ENCODE measurements around the gene KIAA0040.

KIAA0040 gene

DNA sequence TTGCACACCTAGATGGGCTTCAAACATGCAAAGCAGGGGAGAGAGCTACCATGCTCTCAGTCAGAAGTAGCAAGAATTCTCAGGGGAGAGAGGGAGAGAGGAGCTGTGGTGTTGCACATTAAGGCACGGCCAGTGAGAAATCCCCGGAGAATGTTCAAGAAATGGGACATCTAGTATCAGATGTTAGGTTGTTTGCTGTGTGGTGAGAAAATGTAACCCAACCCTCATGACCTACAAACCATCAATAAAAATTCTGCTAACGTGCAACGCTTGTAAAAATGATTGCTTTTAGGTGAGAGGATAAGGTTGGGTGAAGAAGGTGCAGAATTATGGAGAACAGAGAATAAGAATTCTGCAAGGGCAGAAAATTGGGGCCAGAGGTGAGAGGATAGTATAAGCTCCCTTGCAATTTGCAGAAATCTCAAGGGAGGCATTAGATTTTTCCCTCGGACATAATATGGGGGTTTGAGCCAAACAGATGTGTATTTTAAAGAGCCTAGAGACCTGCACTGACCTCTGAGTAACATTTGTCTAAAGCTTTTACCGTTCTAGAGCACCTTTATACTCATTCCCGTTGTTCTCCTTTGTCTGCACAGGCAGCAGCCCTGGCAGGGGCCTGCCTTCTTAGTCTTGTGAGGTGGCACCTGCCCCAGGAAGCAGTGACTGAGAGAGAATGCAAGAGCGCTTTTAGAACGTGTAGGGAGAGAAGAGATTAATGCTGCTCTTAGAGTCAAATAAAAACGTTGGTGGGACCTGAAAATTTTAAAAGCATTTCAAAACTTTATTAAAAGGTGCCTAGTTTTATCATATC, 25.4 kb upstream of the KIAA0040 start:
- Histone ChIP-seq H3K27ac (ENCODE audit: low read length) (no peak overlapping the region), H3K4me1 (ENCODE audit: control insufficient read depth, insufficient read depth, low read length) (no peaks in the 10 kb centered on the region)

GRCh38 chr1:175216444-175216843, 23.9 kb upstream of the KIAA0040 start:
- H3K4me3 ChIP-seq (ENCODE audit: low read length in 2 of 2), result no peak overlapping the region

More for the DNA sequence above, 25.4 kb upstream of the KIAA0040 start:
- Histone ChIP-seq H3K27me3 (ENCODE audit: control insufficient read depth in 1 of 2, insufficient read depth in 2 of 2, low read length in 2 of 2) (no peaks in the 10 kb centered on the region), H3K4me3 (ENCODE audit: low read length in 2 of 2) (no peak overlapping the region), H3K36me3 (ENCODE audit: control insufficient read depth in 2 of 2, insufficient read depth in 2 of 2, low read length in 2 of 2) (no peaks in the 10 kb centered on the region), H3K9me3 (ENCODE audit: control insufficient read depth in 2 of 2, low read length in 2 of 2) (no peaks in the 10 kb centered on the region), H3K9ac (ENCODE audit: low read length in 2 of 2) (no peak overlapping the region)

DNA sequence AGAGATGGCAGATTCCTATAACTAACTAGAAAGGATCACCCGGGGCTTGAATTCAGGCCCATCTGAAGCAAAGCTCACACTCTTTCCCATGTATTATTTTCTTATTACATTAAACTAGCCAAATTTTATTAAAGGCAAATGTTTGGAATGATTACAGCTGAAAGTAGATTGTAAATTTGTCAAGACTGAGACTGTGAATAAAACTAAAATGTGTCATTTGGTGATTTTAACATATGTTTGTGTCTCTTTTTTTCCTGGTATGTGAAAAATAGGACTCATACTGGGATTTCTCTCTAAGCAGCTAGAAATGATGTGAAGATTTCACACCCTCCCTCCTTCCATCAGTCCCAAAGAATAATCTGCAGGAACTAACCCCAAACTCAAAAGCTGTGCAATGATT, 19.1 kb upstream of the KIAA0040 start:
- H3K4me1 ChIP-seq (ENCODE audit: control insufficient read depth, insufficient read depth, low read length), result no peaks in the 10 kb centered on the region
- no peaks in the 10 kb centered on the region for H3K27me3 ChIP-seq (ENCODE audit: control insufficient read depth in 1 of 2, insufficient read depth in 2 of 2, low read length in 2 of 2)
- no peak overlapping the region for H3K27ac ChIP-seq (ENCODE audit: low read length)
- no peak overlapping the region for H3K9ac ChIP-seq (ENCODE audit: low read length in 2 of 2)
- no peaks in the 10 kb centered on the region for H3K36me3 ChIP-seq (ENCODE audit: control insufficient read depth in 2 of 2, insufficient read depth in 2 of 2, low read length in 2 of 2)
- H3K9me3 ChIP-seq (ENCODE audit: control insufficient read depth in 2 of 2, low read length in 2 of 2), result no peaks in the 10 kb centered on the region
- H3K4me3 ChIP-seq (ENCODE audit: low read length in 2 of 2), result no peak overlapping the region

More at GRCh38 chr1:175216444-175216843, 23.9 kb upstream of the KIAA0040 start:
- Histone ChIP-seq H3K9me3 (ENCODE audit: control insufficient read depth in 2 of 2, low read length in 2 of 2) (no peaks in the 10 kb centered on the region), H3K9ac (ENCODE audit: low read length in 2 of 2) (no peak overlapping the region), H3K27me3 (ENCODE audit: control insufficient read depth in 1 of 2, insufficient read depth in 2 of 2, low read length in 2 of 2) (no peaks in the 10 kb centered on the region), H3K4me1 (ENCODE audit: control insufficient read depth, insufficient read depth, low read length) (no peaks in the 10 kb centered on the region), H3K36me3 (ENCODE audit: control insufficient read depth in 2 of 2, insufficient read depth in 2 of 2, low read length in 2 of 2) (no peaks in the 10 kb centered on the region), H3K27ac (ENCODE audit: low read length) (no peak overlapping the region)

- H3K4me3 ChIP-seq (ENCODE audit: low read length in 2 of 2), result no peak overlapping the region
- H3K4me1 ChIP-seq (ENCODE audit: control insufficient read depth, insufficient read depth, low read length), result no peaks in the 10 kb centered on the region
- H3K27me3 ChIP-seq (ENCODE audit: control insufficient read depth in 1 of 2, insufficient read depth in 2 of 2, low read length in 2 of 2), result no peaks in the 10 kb centered on the region
- H3K9ac ChIP-seq (ENCODE audit: low read length in 2 of 2), result no peak overlapping the region
- H3K9me3 ChIP-seq (ENCODE audit: control insufficient read depth in 2 of 2, low read length in 2 of 2), result no peaks in the 10 kb centered on the region
- H3K27ac ChIP-seq (ENCODE audit: low read length), result no peak overlapping the region
- H3K36me3 ChIP-seq (ENCODE audit: control insufficient read depth in 2 of 2, insufficient read depth in 2 of 2, low read length in 2 of 2), result no peaks in the 10 kb centered on the region
Observed at GRCh38 chr1:175210744-175211143, 18.2 kb upstream of the KIAA0040 start.

GRCh38 chr1:175209493-175209921, 16.9 kb upstream of the KIAA0040 start:
- H3K9ac ChIP-seq (ENCODE audit: low read length in 2 of 2), result no peak overlapping the region
- no peaks in the 10 kb centered on the region for H3K27me3 ChIP-seq (ENCODE audit: control insufficient read depth in 1 of 2, insufficient read depth in 2 of 2, low read length in 2 of 2)
- H3K27ac ChIP-seq (ENCODE audit: low read length), result no peak overlapping the region
- H3K4me1 ChIP-seq (ENCODE audit: control insufficient read depth, insufficient read depth, low read length), result no peaks in the 10 kb centered on the region
- no peak overlapping the region for H3K4me3 ChIP-seq (ENCODE audit: low read length in 2 of 2)
- H3K9me3 ChIP-seq (ENCODE audit: control insufficient read depth in 2 of 2, low read length in 2 of 2), result no peaks in the 10 kb centered on the region
- H3K36me3 ChIP-seq (ENCODE audit: control insufficient read depth in 2 of 2, insufficient read depth in 2 of 2, low read length in 2 of 2), result no peaks in the 10 kb centered on the region

GRCh38 chr1:175208773-175209492, 16.4 kb upstream of the KIAA0040 start:
- no peaks in the 10 kb centered on the region for H3K4me1 ChIP-seq (ENCODE audit: control insufficient read depth, insufficient read depth, low read length)
- H3K27ac ChIP-seq (ENCODE audit: low read length), result no peak overlapping the region
- H3K36me3 ChIP-seq (ENCODE audit: control insufficient read depth in 2 of 2, insufficient read depth in 2 of 2, low read length in 2 of 2), result no peaks in the 10 kb centered on the region
- H3K9ac ChIP-seq (ENCODE audit: low read length in 2 of 2), result no peak overlapping the region
- no peak overlapping the region for H3K4me3 ChIP-seq (ENCODE audit: low read length in 2 of 2)
- no peaks in the 10 kb centered on the region for H3K27me3 ChIP-seq (ENCODE audit: control insufficient read depth in 1 of 2, insufficient read depth in 2 of 2, low read length in 2 of 2)
- H3K9me3 ChIP-seq (ENCODE audit: control insufficient read depth in 2 of 2, low read length in 2 of 2), result no peaks in the 10 kb centered on the region

GRCh38 chr1:175207971-175208370, 15.4 kb upstream of the KIAA0040 start:
- no peaks in the 10 kb centered on the region for H3K27me3 ChIP-seq (ENCODE audit: control insufficient read depth in 1 of 2, insufficient read depth in 2 of 2, low read length in 2 of 2)
- no peak overlapping the region for H3K27ac ChIP-seq (ENCODE audit: low read length)
- no peaks in the 10 kb centered on the region for H3K4me1 ChIP-seq (ENCODE audit: control insufficient read depth, insufficient read depth, low read length)
- H3K36me3 ChIP-seq (ENCODE audit: control insufficient read depth in 2 of 2, insufficient read depth in 2 of 2, low read length in 2 of 2), result no peaks in the 10 kb centered on the region
- no peak overlapping the region for H3K9ac ChIP-seq (ENCODE audit: low read length in 2 of 2)
- no peak overlapping the region for H3K4me3 ChIP-seq (ENCODE audit: low read length in 2 of 2)
- no peaks in the 10 kb centered on the region for H3K9me3 ChIP-seq (ENCODE audit: control insufficient read depth in 2 of 2, low read length in 2 of 2)

GRCh38 chr1:175206687-175207086, 14.1 kb upstream of the KIAA0040 start:
- Histone ChIP-seq H3K36me3 (ENCODE audit: control insufficient read depth in 2 of 2, insufficient read depth in 2 of 2, low read length in 2 of 2) (no peaks in the 10 kb centered on the region), H3K4me1 (ENCODE audit: control insufficient read depth, insufficient read depth, low read length) (peaks cover 3% of the 10 kb centered on the region), H3K27me3 (ENCODE audit: control insufficient read depth in 1 of 2, insufficient read depth in 2 of 2, low read length in 2 of 2) (no peaks in the 10 kb centered on the region), H3K4me3 (ENCODE audit: low read length in 2 of 2) (no peak overlapping the region), H3K9ac (ENCODE audit: low read length in 2 of 2) (no peak overlapping the region), H3K27ac (ENCODE audit: low read length) (no peak overlapping the region), H3K9me3 (ENCODE audit: control insufficient read depth in 2 of 2, low read length in 2 of 2) (no peaks in the 10 kb centered on the region)

DNA sequence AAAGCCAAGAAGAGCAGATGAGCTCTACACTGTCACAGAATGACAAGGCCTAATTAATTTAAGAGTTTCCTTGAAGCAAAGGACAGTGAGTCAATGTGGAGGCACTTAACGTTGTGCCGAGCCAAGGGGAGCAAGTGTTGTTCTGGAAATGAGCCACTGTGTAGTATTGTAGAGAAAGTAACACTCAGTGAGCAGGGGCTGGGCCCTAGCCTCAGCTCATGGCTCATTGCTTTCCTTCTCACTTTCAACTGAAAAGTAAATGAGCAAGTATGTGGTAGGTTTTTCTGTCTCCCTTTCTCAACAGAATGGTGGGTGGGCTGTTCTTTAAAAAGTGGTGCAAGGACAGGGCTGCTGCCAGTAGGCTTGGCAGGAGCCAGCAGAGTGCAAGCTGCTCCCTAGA, 11.8 kb upstream of the KIAA0040 start:
- Histone ChIP-seq H3K4me1 (ENCODE audit: control insufficient read depth, insufficient read depth, low read length) (peaks cover 22% of the 10 kb centered on the region), H3K27ac (ENCODE audit: low read length) (no peak overlapping the region)

GRCh38 chr1:175203570-175204068, 11.0 kb upstream of the KIAA0040 start:
- Histone ChIP-seq H3K27ac (ENCODE audit: low read length) (no peak overlapping the region), H3K4me3 (ENCODE audit: low read length in 2 of 2) (no peak overlapping the region), H3K9ac (ENCODE audit: low read length in 2 of 2) (no peak overlapping the region)

More for the DNA sequence above, 11.8 kb upstream of the KIAA0040 start:
- Histone ChIP-seq H3K27me3 (ENCODE audit: control insufficient read depth in 1 of 2, insufficient read depth in 2 of 2, low read length in 2 of 2) (no peaks in the 10 kb centered on the region), H3K4me3 (ENCODE audit: low read length in 2 of 2) (no peak overlapping the region), H3K36me3 (ENCODE audit: control insufficient read depth in 2 of 2, insufficient read depth in 2 of 2, low read length in 2 of 2) (no peaks in the 10 kb centered on the region), H3K9ac (ENCODE audit: low read length in 2 of 2) (no peak overlapping the region), H3K9me3 (ENCODE audit: control insufficient read depth in 2 of 2, low read length in 2 of 2) (no peaks in the 10 kb centered on the region)

More at GRCh38 chr1:175203570-175204068, 11.0 kb upstream of the KIAA0040 start:
- Histone ChIP-seq H3K27me3 (ENCODE audit: control insufficient read depth in 1 of 2, insufficient read depth in 2 of 2, low read length in 2 of 2) (no peaks in the 10 kb centered on the region), H3K9me3 (ENCODE audit: control insufficient read depth in 2 of 2, low read length in 2 of 2) (no peaks in the 10 kb centered on the region), H3K36me3 (ENCODE audit: control insufficient read depth in 2 of 2, insufficient read depth in 2 of 2, low read length in 2 of 2) (no peaks in the 10 kb centered on the region), H3K4me1 (ENCODE audit: control insufficient read depth, insufficient read depth, low read length) (peaks cover 22% of the 10 kb centered on the region)

Data from stomach smooth muscle (tissue), 2 donors.